HepG2 (cell line): ENCODE measurements around the gene WSB2. TPM values are rescaled to one million over a fixed set of nuclear protein-coding genes. Genes with fewer than 3 reads are reported as not detected.

Source experiments
- DMAP1 ChIP-seq: IDR thresholded peaks from 2 replicates; pipeline ENCODE4 v1.6.1; 2016
- FOXP4 ChIP-seq: sonication (generic); formaldehyde crosslinking; IDR thresholded peaks from 2 replicates; pipeline ENCODE4 v1.4.0; 2020; ENCODE audit warnings: missing genetic modification reagents
- GLI4 ChIP-seq: sonication (generic); formaldehyde crosslinking; IDR thresholded peaks from 2 replicates; pipeline ENCODE4 v1.5.1; 2020; ENCODE audit warnings: missing genetic modification reagents, mild to moderate bottlenecking, moderate library complexity, borderline replicate concordance
- HIVEP1 ChIP-seq: sonication (generic); formaldehyde crosslinking; IDR thresholded peaks from 2 replicates; pipeline ENCODE4 v1.4.0; 2020; ENCODE audit warnings: mild to moderate bottlenecking, missing genetic modification reagents
- HNRNPL ChIP-seq: fragments of 200-400 bp; formaldehyde crosslinking; IDR thresholded peaks from 2 replicates; pipeline ENCODE4 v1.6.1; 2017; ENCODE audit warnings: mild to moderate bottlenecking, low read depth, low read length
- HNRNPUL1 ChIP-seq: fragments of 200-400 bp; formaldehyde crosslinking; IDR thresholded peaks from 2 replicates; pipeline ENCODE4 v1.6.1; 2017; ENCODE audit warnings: low read depth, mild to moderate bottlenecking, low read length, moderate library complexity
- ISX ChIP-seq: sonication (generic); formaldehyde crosslinking; conservative IDR thresholded peaks from 2 replicates; pipeline ENCODE4 v1.5.0; 2020; ENCODE audit warnings: missing genetic modification reagents
- MAFG ChIP-seq: sonication (generic); formaldehyde crosslinking; IDR thresholded peaks from 2 replicates; pipeline ENCODE4 v1.5.1; 2020; ENCODE audit warnings: mild to moderate bottlenecking, missing genetic modification reagents
- MIER2 ChIP-seq: IDR thresholded peaks from 2 replicates; pipeline ENCODE4 v1.6.1; 2016; ENCODE audit warnings: missing biosample characterization, missing genetic modification reagents
- PRPF4 ChIP-seq: fragments of 200-400 bp; formaldehyde crosslinking; IDR thresholded peaks from 2 replicates; pipeline ENCODE4 v1.6.1; 2016; ENCODE audit warnings: low read length, low read depth; ENCODE audit not compliant: poor library complexity, severe bottlenecking
- SALL1 ChIP-seq: sonication (generic); formaldehyde crosslinking; IDR thresholded peaks from 2 replicates; pipeline ENCODE4 v1.8.0; 2022; ENCODE audit warnings: mild to moderate bottlenecking, missing genetic modification reagents
- TBX2 ChIP-seq: sonication (generic); formaldehyde crosslinking; IDR thresholded peaks from 2 replicates; pipeline ENCODE4 v1.5.0; 2020; ENCODE audit warnings: missing genetic modification reagents, mild to moderate bottlenecking, borderline replicate concordance
- THRA ChIP-seq: sonication (generic); formaldehyde crosslinking; IDR thresholded peaks from 2 replicates; pipeline ENCODE4 v1.4.0; 2020; ENCODE audit warnings: missing genetic modification reagents, borderline replicate concordance
- TMF1 ChIP-seq: sonication (generic); formaldehyde crosslinking; IDR thresholded peaks from 2 replicates; pipeline ENCODE4 v1.8.1; 2022; ENCODE audit warnings: low read depth, missing genetic modification reagents
- XRCC5 ChIP-seq: fragments of 200-400 bp; formaldehyde crosslinking; optimal IDR thresholded peaks from 2 replicates; pipeline ENCODE3; 2017; ENCODE audit warnings: mild to moderate bottlenecking, low read length
- ZBTB8A ChIP-seq: sonication (generic); formaldehyde crosslinking; IDR thresholded peaks from 2 replicates; pipeline ENCODE4 v1.4.0; 2020; ENCODE audit warnings: mild to moderate bottlenecking, low read depth, missing genetic modification reagents, borderline replicate concordance
- ZFP36L1 ChIP-seq: sonication (generic); formaldehyde crosslinking; IDR thresholded peaks from 2 replicates; pipeline ENCODE4 v1.8.0; 2022; ENCODE audit warnings: mild to moderate bottlenecking, missing genetic modification reagents, moderate library complexity
- ZNF274 ChIP-seq: sonication (generic); formaldehyde crosslinking; IDR thresholded peaks from 2 replicates; pipeline ENCODE4 v1.5.1; 2020; ENCODE audit warnings: mild to moderate bottlenecking, missing genetic modification reagents
- ZNF414 ChIP-seq: sonication (generic); formaldehyde crosslinking; IDR thresholded peaks from 2 replicates; pipeline ENCODE4 v1.5.0; 2020; ENCODE audit warnings: missing genetic modification reagents
- ZNF75D ChIP-seq: sonication (generic); formaldehyde crosslinking; IDR thresholded peaks from 2 replicates; pipeline ENCODE4 v1.8.1; 2023; ENCODE audit warnings: missing genetic modification reagents, mild to moderate bottlenecking, borderline replicate concordance
- ZSCAN9 ChIP-seq: IDR thresholded peaks from 2 replicates; pipeline ENCODE4 v1.6.1; 2016; ENCODE audit warnings: borderline replicate concordance
- polyA plus RNA-seq, 8 experiments: library from polyadenylated mRNA; depleted of rRNA in 3 of 8; stranded (reverse) in 7 of 8; unstranded in 1 of 8; fragments of >200 nt; fragmentation: Illumina TruSeq in 4 of 8; extraction: Trizol in 4 of 8; gene quantifications; 2 replicates each; pipeline versions ENCODE4 v1.2.1 to v1.2.3, GENCODE V29; 2011 to 2016; ENCODE audit warnings: low read depth in 4 of 8, missing spikeins in 1 of 8, mixed read lengths in 1 of 8; ENCODE audit not compliant: insufficient read depth in 1 of 8
- total RNA-seq, 5 experiments: library from RNA; depleted of rRNA; stranded (reverse); fragments of >200 nt; fragmentation: Illumina TruSeq; extraction: Trizol; gene quantifications; 2 replicates each; pipeline ENCODE4 v1.2.3, GENCODE V29; 2016; ENCODE audit warnings: low read depth in 1 of 5
- TF ChIP-seq, protein P1 (sequence below): sonication (generic); formaldehyde crosslinking; IDR thresholded peaks from 2 replicates; pipeline ENCODE4 v1.5.0; 2020; ENCODE audit warnings: missing genetic modification reagents, mild to moderate bottlenecking, borderline replicate concordance
- TF ChIP-seq, protein P2 (sequence below): IDR thresholded peaks from 2 replicates; pipeline ENCODE4 v1.6.1; 2018; ENCODE audit warnings: missing genetic modification reagents

The WSB2 gene
- total and polyA plus RNA-seq, 2 of the 13 experiments (the other 11 are each of a cell fraction or from before 2014, with no cell fraction given), result 31.0 to 82.8 TPM

GRCh38 chr12:118103601-118104382 lies 42.8 kb upstream of the WSB2 start, which contains the start of gene VSIG10 (continued):
- TF ChIP-seq FOXP4 (CRISPR knock-in tag) (peak; percentile 46; the same call in 1 of the 2 replicates), HNRNPUL1 (peak; percentile 42; the same call in 1 of the 2 replicates), XRCC5 (peak; percentile 17), HIVEP1 (CRISPR knock-in tag) (peak; percentile 56; the same call in 1 of the 2 replicates), DMAP1 (CRISPR knock-in tag) (0 out of 2 replicates have a peak, but pooled peaks have one; percentile 18), MAFG (CRISPR knock-in tag) (no peak), ZNF414 (CRISPR knock-in tag) (peak; percentile 86; the same call in 1 of the 2 replicates), HNRNPL (no peak), ZNF75D (CRISPR knock-in tag) (no peak), GLI4 (CRISPR knock-in tag) (no peak), THRA (CRISPR knock-in tag) (peak; percentile 52; the same call in 1 of the 2 replicates), ZNF274 (CRISPR knock-in tag) (peak; percentile 77; the same call in 1 of the 2 replicates), ZBTB8A (CRISPR knock-in tag) (no peak), MIER2 (CRISPR knock-in tag) (no peak), SALL1 (CRISPR knock-in tag) (peak; percentile 35; the same call in 1 of the 2 replicates), TMF1 (CRISPR knock-in tag) (no peak), PRPF4 (no peak), ZFP36L1 (CRISPR knock-in tag) (0 out of 2 replicates have a peak, but pooled peaks have one; percentile 14), TBX2 (CRISPR knock-in tag) (no peak; the same call in 1 of the 2 replicates), ZSCAN9 (CRISPR knock-in tag) (no peak), ISX (no peak)
- TF ChIP-seq, protein P1, sequence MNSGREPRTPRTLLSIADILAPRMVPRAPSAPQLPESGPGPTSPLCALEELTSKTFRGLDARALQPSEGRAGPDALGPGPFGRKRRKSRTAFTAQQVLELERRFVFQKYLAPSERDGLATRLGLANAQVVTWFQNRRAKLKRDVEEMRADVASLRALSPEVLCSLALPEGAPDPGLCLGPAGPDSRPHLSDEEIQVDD (CRISPR knock-in tag), result no peak
- TF ChIP-seq, protein P2, sequence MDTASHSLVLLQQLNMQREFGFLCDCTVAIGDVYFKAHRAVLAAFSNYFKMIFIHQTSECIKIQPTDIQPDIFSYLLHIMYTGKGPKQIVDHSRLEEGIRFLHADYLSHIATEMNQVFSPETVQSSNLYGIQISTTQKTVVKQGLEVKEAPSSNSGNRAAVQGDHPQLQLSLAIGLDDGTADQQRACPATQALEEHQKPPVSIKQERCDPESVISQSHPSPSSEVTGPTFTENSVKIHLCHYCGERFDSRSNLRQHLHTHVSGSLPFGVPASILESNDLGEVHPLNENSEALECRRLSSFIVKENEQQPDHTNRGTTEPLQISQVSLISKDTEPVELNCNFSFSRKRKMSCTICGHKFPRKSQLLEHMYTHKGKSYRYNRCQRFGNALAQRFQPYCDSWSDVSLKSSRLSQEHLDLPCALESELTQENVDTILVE (CRISPR knock-in tag), result no peak; the same call in 1 of the 2 replicates
